IMR-90 (cell line): ENCODE results near the gene UVSSA. TPM values are rescaled to one million over a fixed set of nuclear protein-coding genes. Genes with fewer than 3 reads are reported as not detected.

ENCODE experiments used
- ATAC-seq: fragments of 200-7000 bp; cut with Tn5 transposase; 2 replicates; pipeline ENCODE4 v1.9.1; 2020; ENCODE audit warnings: low read depth, mild to moderate bottlenecking, moderate library complexity
- BruUV-seq: library from RNA; stranded (reverse); fragments of 400-500 nt; replicated peaks from 2 replicates; lab custom pipeline; 2021; lab: Mats Ljungman, UMichigan
- CTCF ChIA-PET: fragments of 300-600 bp; formaldehyde crosslinking; extraction: SDS; loops from one replicate; lab custom pipeline; 2021; ENCODE audit warnings: antibody characterized with exemption; lab: Yijun Ruan, JAX
- POLR2A ChIA-PET: fragments of 300-600 bp; sonication (Branson Sonifier 250); formaldehyde crosslinking; loops from one replicate; lab custom pipeline; 2022; ENCODE audit warnings: antibody characterized with exemption; ENCODE audit not compliant: unreplicated experiment; lab: Charles Lee
- DNase-seq: peaks from one replicate; pipeline ENCODE4 v3.0.0; 2013
- H2AFZ ChIP-seq: replicated peaks from 2 replicates; pipeline ENCODE3; 2013; ENCODE audit warnings: low read length, mild to moderate bottlenecking; ENCODE audit not compliant: poor library complexity
- H2AK5ac ChIP-seq: 2 replicates; pipeline ENCODE4 v1.6.1; 2013; ENCODE audit warnings: low read depth, low read length, inconsistent platforms
- H2AK9ac ChIP-seq: replicated peaks from 2 replicates; pipeline ENCODE3; 2013; ENCODE audit warnings: mild to moderate bottlenecking, low read depth, low read length, moderate library complexity; ENCODE audit not compliant: poor library complexity
- H2BK120ac ChIP-seq: 2 replicates; pipeline ENCODE4 v1.6.1; 2013; ENCODE audit warnings: low read depth, low read length, inconsistent platforms
- H2BK15ac ChIP-seq: 3 replicates; pipeline ENCODE4 v1.6.1; 2013; ENCODE audit warnings: low read depth, low read length, inconsistent platforms
- H2BK20ac ChIP-seq: 2 replicates; pipeline ENCODE4 v1.6.1; 2013; ENCODE audit warnings: low read depth, mild to moderate bottlenecking, inconsistent platforms, low read length, moderate library complexity
- H2BK5ac ChIP-seq: 2 replicates; pipeline ENCODE4 v1.6.1; 2013; ENCODE audit warnings: mild to moderate bottlenecking, low read depth, low read length, inconsistent platforms; ENCODE audit not compliant: poor library complexity, severe bottlenecking
- H3K14ac ChIP-seq: replicated peaks from 2 replicates; pipeline ENCODE4 v1.6.1; 2013; ENCODE audit warnings: low read depth, low read length, inconsistent platforms
- H3K18ac ChIP-seq: 2 replicates; pipeline ENCODE4 v1.6.1; 2013; ENCODE audit warnings: low read depth, low read length, control low read depth
- H3K23ac ChIP-seq: 2 replicates; pipeline ENCODE4 v1.6.1; 2013; ENCODE audit warnings: low read depth, low read length, inconsistent platforms
- H3K27ac ChIP-seq: 2 replicates; pipeline ENCODE4 v1.5.1; 2013; ENCODE audit warnings: mild to moderate bottlenecking, control low read depth, low read length; ENCODE audit not compliant: insufficient read depth
- H3K27me3 ChIP-seq: 2 replicates; pipeline ENCODE4 v1.6.1; 2013; ENCODE audit warnings: low read length; ENCODE audit not compliant: control insufficient read depth, insufficient read depth
- H3K36me3 ChIP-seq: 2 replicates; pipeline ENCODE4 v1.6.1; 2013; ENCODE audit warnings: low read length, mixed read lengths; ENCODE audit not compliant: control insufficient read depth, insufficient read depth
- H3K4ac ChIP-seq: 2 replicates; pipeline ENCODE4 v1.6.1; 2013; ENCODE audit warnings: low read depth, low read length, inconsistent platforms
- H3K4me1 ChIP-seq: 2 replicates; pipeline ENCODE4 v1.6.1; 2013; ENCODE audit warnings: low read length, mixed read lengths; ENCODE audit not compliant: control insufficient read depth, insufficient read depth
- H3K4me2 ChIP-seq: 2 replicates; pipeline ENCODE4 v1.6.1; 2013; ENCODE audit warnings: low read depth, mild to moderate bottlenecking, control low read depth, low read length, moderate library complexity
- H3K4me3 ChIP-seq: 2 replicates; pipeline ENCODE4 v1.5.1; 2013; ENCODE audit warnings: low read depth, mild to moderate bottlenecking, control low read depth, low read length, moderate library complexity; ENCODE audit not compliant: insufficient read depth
- H3K56ac ChIP-seq: 2 replicates; pipeline ENCODE4 v1.6.1; 2013; ENCODE audit warnings: low read length, inconsistent platforms; ENCODE audit not compliant: insufficient read depth; ENCODE audit errors: extremely low read depth
- H3K79me1 ChIP-seq, 2 experiments: 2 replicates each; pipeline ENCODE4 v1.6.1; 2013; ENCODE audit warnings: low read length in 2 of 2, inconsistent platforms in 1 of 2, low read depth in 1 of 2
- H3K9ac ChIP-seq: 2 replicates; pipeline ENCODE4 v1.6.1; 2013; ENCODE audit warnings: low read depth, low read length, control low read depth
- H3K9me1 ChIP-seq: 2 replicates; pipeline ENCODE4 v1.6.1; 2013; ENCODE audit warnings: low read length, inconsistent platforms; ENCODE audit not compliant: insufficient read depth
- H3K9me3 ChIP-seq: 2 replicates; pipeline ENCODE4 v1.6.1; 2013; ENCODE audit warnings: low read length; ENCODE audit not compliant: control insufficient read depth, insufficient read depth
- H4K20me1 ChIP-seq: 2 replicates; pipeline ENCODE4 v1.6.1; 2013; ENCODE audit warnings: low read length, inconsistent platforms; ENCODE audit not compliant: insufficient read depth
- H4K5ac ChIP-seq: 2 replicates; pipeline ENCODE4 v1.6.1; 2013; ENCODE audit warnings: mild to moderate bottlenecking, low read depth, low read length, control low read depth
- H4K8ac ChIP-seq, 2 experiments: 2 replicates each; pipeline ENCODE4 v1.6.1; 2013; ENCODE audit warnings: low read depth in 2 of 2, low read length in 2 of 2, control low read depth in 1 of 2, inconsistent platforms in 1 of 2
- H4K91ac ChIP-seq: 2 replicates; pipeline ENCODE4 v1.6.1; 2013; ENCODE audit warnings: low read depth, low read length, inconsistent platforms; ENCODE audit not compliant: insufficient read depth
- MXI1 ChIP-seq: IDR thresholded peaks from 2 replicates; pipeline ENCODE4 v1.6.1; 2012; ENCODE audit warnings: low read depth, mild to moderate bottlenecking, low read length, moderate library complexity, borderline replicate concordance
- USF2 ChIP-seq: fragments of 150-350 bp; IDR thresholded peaks from 2 replicates; pipeline ENCODE4 v1.6.1; 2017; ENCODE audit warnings: mild to moderate bottlenecking, antibody characterized with exemption, low read length, low read depth
- WGBS, 2 experiments: methylation state at CpG; one replicate each; pipeline versions ENCODE4 v1.1.5 to v1.1.7; 2013; ENCODE audit warnings: missing lambda C conversion rate in 2 of 2; ENCODE audit not compliant: insufficient read length in 1 of 2; ENCODE audit errors: extremely low coverage in 2 of 2; 5-methylcytosine and 5-hydroxymethylcytosine counted together
- dilution Hi-C: fragments of 300-500 bp; cut with HindIII; formaldehyde crosslinking; loops from one replicate; pipeline ENCODE4 v1.14.3; 2018; ENCODE audit warnings: low sequenced_read_pairs; ENCODE audit not compliant: unreplicated experiment
- in situ Hi-C: fragments of 300-500 bp; cut with MboI; formaldehyde crosslinking; loops from 3 replicates; pipeline ENCODE4 v1.14.3; 2019; ENCODE audit warnings: low sequenced_read_pairs, inconsistent platforms, mixed read lengths
- intact Hi-C: fragments of 100-400 bp; cut with micrococcal nuclease; formaldehyde crosslinking; loops from 2 replicates; pipeline ENCODE4 v1.10.0; 2022
- polyA plus RNA-seq, 3 experiments: library from polyadenylated mRNA; depleted of rRNA; stranded (reverse); fragments of >200 nt; gene quantifications; 2 replicates each; pipeline ENCODE4 v1.2.3, GENCODE V29; 2012; ENCODE audit warnings: low replicate concordance in 1 of 3
- total RNA-seq: library from RNA; depleted of rRNA; stranded (reverse); fragments of >200 nt; gene quantifications from 2 replicates; pipeline ENCODE4 v1.2.3, GENCODE V29; 2012

UVSSA gene
- total and polyA plus RNA-seq, 2 of the 4 experiments (the other 2 are of a cell fraction): 1.4 to 8.4 TPM

- no peak for TF ChIP-seq USF2
- TF ChIP-seq MXI1: no peak
- no peak overlapping the region for H3K14ac ChIP-seq
- no peak overlapping the region for H3K27ac ChIP-seq
- H3K4me3 ChIP-seq: no peak overlapping the region
- DNase-seq (no peak), ATAC-seq (no peak)
- no peak overlapping the region for H4K91ac ChIP-seq
- intact Hi-C loops (no loop called here), dilution Hi-C loops (no loop called here), in situ Hi-C loops (no loop called here)
- H2BK5ac ChIP-seq: no peak overlapping the region
- H2BK120ac ChIP-seq: no peak overlapping the region
- no peak overlapping the region for H3K9ac ChIP-seq
- peaks cover 28% of the 10 kb centered on the region for H4K20me1 ChIP-seq
- no peak overlapping the region for H3K4ac ChIP-seq
- peaks cover 6% of the 10 kb centered on the region for H3K9me3 ChIP-seq
- no peaks in the 10 kb centered on the region; the same call in 1 of the 2 replicates for H3K4me1 ChIP-seq
- no peaks in the 10 kb centered on the region for H3K9me1 ChIP-seq
- POLR2A ChIA-PET: no interaction called here
- no peak overlapping the region for H4K5ac ChIP-seq
- no peak overlapping the region for H2AK9ac ChIP-seq
- CTCF ChIA-PET: no interaction called here
- no peak overlapping the region for H2AFZ ChIP-seq
- H2BK20ac ChIP-seq: no peak overlapping the region
- no peak overlapping the region for H3K18ac ChIP-seq
- 83% methylated on average over 6 of the region's 35 CpGs; no CpG with 5 or more reads in 1 of the 2 experiments for WGBS, 2 experiments
- no peak overlapping the region for H3K4me2 ChIP-seq
- H3K79me1 ChIP-seq: peaks cover 34 to 61% of the 10 kb centered on the region in 2 experiments
- H4K8ac ChIP-seq: no peak overlapping the region
- no peak overlapping the region for H3K23ac ChIP-seq
- H2AK5ac ChIP-seq: no peak overlapping the region
- H3K36me3 ChIP-seq: peaks cover 67% of the 10 kb centered on the region
- no TSS peak for BruUV-seq
- no peaks in the 10 kb centered on the region for H3K27me3 ChIP-seq
- H2BK15ac ChIP-seq: no peak overlapping the region
- H3K56ac ChIP-seq: no peak overlapping the region
These were observed 21.1 kb upstream of the UVSSA start for GRCh38 chr4:1325681-1326635.
